Inferior parietal cortex (tissue), 1 donor: Measurements from ENCODE around the gene JPT1.

ENCODE experiments used
- DNase-seq: peaks from one replicate; pipeline ENCODE4 v3.0.0-alpha.2; 2016; ENCODE audit errors: extremely low spot score

JPT1 gene

GRCh38 chr17:75105126-75106080, 48.9 kb downstream of the JPT1 start:
- DNase-seq = no peak

- no peak for DNase-seq
These were observed 50.4 kb downstream of the JPT1 start for GRCh38 chr17:75103601-75104554.

- no peak for DNase-seq
These were observed 51.9 kb downstream of the JPT1 start for GRCh38 chr17:75102385-75102821.

DNA sequence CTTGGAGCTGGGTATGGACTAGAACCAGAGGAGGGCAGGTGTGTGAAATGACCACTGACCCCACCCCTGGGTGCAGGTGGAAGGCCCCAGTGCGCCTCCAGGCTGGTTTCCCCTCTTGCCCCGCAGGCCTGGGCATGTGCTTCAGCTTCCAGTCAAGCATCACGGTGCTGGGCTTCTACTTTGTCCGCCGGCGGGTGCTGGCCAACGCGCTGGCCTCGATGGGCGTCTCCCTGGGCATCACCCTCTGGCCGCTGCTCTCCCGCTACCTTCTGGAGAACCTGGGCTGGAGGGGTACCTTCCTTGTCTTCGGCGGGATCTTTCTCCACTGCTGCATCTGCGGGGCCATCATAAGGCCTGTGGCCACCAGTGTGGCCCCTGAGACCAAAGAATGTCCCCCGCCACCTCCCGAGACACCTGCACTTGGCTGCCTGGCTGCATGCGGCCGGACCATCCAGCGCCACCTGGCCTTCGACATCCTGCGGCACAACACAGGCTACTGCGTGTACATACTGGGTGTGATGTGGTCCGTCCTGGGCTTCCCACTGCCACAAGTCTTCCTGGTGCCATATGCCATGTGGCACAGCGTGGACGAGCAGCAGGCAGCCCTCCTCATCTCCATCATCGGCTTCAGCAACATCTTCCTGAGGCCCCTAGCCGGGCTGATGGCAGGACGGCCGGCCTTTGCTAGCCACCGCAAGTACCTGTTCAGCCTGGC, 54.3 kb downstream of the JPT1 start:
- no peak for DNase-seq

DNA sequence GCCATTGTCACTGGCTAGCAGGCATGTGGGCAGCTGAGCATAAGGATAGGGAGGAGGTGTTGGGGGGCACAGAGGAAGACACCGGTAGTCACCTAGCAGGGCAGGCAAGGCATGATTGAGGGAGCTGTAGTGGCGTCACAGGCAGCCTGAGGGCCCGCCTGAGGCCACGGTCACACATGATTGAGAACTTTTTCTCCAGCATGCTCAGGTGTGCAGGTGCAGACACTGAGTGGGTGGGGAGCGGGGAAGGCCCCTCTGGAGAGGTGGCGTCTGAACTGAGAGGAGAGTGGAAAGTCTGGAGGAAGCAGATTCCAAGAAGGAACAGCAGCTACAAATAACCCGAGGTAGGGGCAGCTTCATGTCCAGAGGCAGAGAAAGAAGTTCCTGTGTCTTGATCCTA, 55.5 kb downstream of the JPT1 start:
- DNase-seq = no peak

- DNase-seq = no peak
These were observed 56.4 kb downstream of the JPT1 start for GRCh38 chr17:75097865-75098264.

DNA sequence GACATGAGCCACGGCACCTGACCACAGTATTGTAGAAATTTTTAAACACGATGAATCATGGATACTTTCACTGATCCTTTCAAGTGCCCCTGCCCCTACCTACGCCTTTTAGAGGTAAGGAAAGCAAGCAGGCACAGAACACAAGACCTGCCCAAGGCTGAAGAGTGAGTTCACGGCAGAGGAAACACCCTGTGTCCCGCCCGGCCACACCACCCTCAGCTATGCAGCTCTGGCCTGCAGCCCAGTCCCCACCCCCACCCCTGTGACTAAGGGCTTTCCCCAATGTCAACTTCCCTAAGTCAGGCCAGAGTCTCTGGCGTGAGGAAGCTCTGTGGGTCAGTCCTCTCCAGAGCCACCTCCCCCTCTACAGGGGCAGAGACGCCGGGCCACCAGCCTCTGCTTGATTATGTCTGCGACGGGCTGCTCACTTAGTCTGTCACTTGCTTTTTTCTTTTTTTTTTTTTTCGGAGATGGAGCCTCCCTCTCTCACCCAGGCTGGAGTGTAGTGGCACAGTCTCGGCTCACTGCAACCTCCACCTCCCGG, 58.2 kb downstream of the JPT1 start:
- DNase-seq = no peak

DNA sequence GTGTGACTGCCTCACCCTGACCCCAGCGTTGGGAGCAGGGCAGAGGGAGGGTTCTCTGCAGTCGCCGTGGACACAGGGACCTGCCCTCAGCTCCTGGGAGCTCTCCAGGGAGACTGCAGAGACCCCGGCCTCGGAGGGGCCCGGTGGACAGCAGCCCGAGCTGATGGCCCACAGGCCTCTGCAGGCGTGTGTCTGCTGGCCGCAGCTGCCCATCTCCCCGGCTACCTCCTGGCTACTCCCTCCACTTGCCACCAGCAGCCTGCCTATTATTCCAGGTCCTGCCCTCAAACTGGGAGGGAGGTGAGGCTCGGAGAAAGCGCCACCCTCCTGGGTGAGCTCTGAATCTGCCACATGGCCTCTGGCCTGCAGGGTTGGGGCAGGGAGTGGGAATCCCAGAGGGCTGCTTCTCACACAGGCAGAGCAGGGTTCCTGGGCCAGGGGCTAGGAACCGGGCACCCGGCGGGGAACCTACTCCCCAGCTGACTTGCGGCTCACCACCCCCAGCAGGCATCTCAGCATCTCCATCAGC, 59.4 kb downstream of the JPT1 start:
- DNase-seq = no peak

- DNase-seq = no peak
These were observed 60.7 kb downstream of the JPT1 start for GRCh38 chr17:75093548-75094158.

DNA sequence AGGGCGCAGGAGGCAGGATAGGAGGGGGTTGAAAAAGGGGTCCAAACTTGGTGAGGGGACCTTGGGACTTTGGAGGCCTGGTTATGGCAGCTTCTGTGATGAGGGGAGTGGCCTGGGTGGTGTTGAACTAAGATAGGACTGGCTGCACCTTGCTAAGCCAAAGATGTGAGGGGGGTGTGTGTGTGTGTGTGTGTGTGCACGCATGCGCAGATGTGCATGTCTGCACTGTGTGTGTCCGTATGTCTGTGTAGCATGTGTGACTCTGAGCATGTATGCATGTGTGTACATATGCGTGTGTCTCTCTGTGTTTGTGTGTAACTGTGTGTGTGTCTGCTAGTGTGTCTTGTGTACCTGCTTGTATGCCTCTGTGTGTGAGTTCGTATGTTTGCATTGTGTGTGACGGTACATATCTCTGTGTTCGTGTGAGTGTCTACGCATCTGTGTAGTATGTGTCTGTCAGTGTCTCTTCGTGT, 62.4 kb downstream of the JPT1 start:
- no peak for DNase-seq

- DNase-seq = no peak
These were observed 63.1 kb downstream of the JPT1 start for GRCh38 chr17:75090871-75091854.

- DNase-seq = no peak
These were observed 65.6 kb downstream of the JPT1 start for GRCh38 chr17:75088465-75089417.

GRCh38 chr17:75087558-75088453, 66.5 kb downstream of the JPT1 start, which contains the start of gene SLC16A5:
Gene SLC16A5, plus strand, starts transcription at chr17:75087954. Its CDS starts 5,683 bp downstream, at chr17:75093637.
- DNase-seq = no peak

DNA sequence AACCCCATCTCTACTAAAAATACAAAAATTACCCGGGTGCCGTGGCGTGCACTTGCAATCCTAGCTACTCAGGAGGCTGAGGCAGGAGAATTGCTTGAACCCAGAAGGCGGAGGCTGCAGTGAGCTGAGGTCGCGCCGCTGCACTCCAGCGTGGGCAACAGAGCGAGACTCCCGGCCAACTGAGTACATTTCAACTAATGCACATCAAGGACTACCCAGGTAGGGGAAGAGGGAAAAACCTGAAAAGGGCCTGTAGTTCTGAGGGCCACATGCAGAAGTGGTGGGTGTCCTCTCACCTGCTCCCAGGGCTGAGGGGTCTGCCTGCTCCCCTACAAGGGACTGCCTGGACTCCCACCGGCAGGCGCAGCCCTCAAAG, 67.1 kb downstream of the JPT1 start:
- DNase-seq = no peak

DNA sequence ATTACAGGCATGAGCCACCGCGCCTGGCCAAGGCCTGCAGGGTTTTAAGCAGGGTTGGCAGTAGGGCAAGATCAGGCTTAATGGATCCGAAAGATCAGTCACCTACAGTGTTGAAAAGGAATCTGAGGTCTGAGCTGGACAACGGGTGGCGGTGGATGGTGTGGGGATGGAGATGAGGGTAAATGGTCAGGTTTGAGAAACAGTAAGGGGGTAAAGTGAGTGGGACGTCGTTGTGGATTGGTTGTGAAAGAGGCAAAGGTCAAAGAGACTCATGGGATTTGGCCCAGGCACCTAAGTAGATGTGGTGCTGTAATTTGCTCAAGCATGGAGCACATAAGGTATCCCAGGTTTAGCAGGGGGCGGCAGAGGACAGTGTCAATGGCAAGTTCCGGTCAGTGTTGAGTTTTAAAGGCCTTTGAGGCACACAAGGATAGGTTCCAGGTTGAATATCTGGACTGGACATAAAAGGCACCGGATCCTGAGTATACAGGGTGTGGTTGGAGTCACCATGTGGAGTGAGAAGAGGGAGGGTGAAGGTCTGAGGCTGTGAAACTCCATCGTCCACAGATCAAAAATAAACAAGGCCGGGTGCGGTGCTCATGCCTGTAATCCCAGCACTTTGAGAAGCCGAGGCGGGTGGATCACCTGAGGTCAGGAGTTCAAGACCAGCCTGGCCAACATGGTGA, 67.7 kb downstream of the JPT1 start:
- no peak for DNase-seq
